Astrocyte of the spinal cord (primary cell): ENCODE measurements around the gene SLC66A3.

Experiments
- DNase-seq: peaks from one replicate; pipeline ENCODE4 v3.0.0; 2011; ENCODE audit warnings: low read depth, low spot score
- H3K4me3 ChIP-seq: 2 replicates; pipeline ENCODE4 v1.5.1; 2011; ENCODE audit warnings: low read depth, mild to moderate bottlenecking, low read length, moderate library complexity
- CTCF ChIP-seq: IDR thresholded peaks from 2 replicates; pipeline ENCODE4 v1.5.1; 2012; ENCODE audit warnings: low read depth, mild to moderate bottlenecking, low read length, inconsistent platforms
- in situ Hi-C: cut with HindIII; loops from 2 replicates; pipeline ENCODE4 v1.10.0; 2017; ENCODE audit warnings: low sequenced_read_pairs

SLC66A3 gene

DNA sequence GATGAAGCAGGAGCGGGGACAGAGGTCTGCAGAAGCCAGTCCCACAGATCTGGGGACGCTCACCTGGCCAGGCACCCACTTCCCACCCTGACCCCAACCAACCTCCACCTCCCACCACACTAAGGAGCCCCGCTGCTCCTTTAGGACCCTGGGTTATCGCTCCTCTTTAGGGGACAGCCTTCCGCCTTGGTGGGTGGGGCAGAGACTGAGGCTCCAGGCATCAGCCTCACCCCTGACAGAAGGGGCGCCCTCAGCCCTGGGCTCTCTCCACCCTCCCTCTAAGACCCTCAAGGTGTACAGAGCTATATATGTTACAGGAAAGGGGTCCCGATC is 33.5 kb upstream of the SLC66A3 start:
- TF ChIP-seq CTCF, result no peak
- DNase-seq, result no peak
- in situ Hi-C loops, result no loop called here
- H3K4me3 ChIP-seq, result no peak overlapping the region

DNA sequence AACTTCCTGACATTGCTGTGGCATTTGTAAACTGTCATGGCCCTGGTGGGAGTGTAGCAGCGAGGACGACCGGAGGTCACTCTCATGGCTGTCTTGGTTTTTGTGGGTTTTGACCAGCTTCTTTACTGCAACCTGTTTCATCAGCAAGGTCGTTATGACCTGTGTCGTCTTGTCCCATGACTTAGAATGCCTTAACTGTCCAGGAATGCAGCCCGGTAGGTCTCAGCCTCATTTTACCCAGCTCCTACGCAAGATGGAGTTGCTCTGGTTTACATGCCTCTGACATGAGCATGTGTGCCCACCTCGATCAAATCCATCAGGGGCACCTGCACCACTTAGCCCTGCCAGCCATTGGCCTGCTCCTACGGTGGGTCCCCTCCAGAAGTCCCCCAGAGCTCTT is 32.9 kb upstream of the SLC66A3 start:
- TF ChIP-seq CTCF, result no peak
- DNase-seq, result no peak
- H3K4me3 ChIP-seq, result no peak overlapping the region
- in situ Hi-C loops, result no loop called here

DNA sequence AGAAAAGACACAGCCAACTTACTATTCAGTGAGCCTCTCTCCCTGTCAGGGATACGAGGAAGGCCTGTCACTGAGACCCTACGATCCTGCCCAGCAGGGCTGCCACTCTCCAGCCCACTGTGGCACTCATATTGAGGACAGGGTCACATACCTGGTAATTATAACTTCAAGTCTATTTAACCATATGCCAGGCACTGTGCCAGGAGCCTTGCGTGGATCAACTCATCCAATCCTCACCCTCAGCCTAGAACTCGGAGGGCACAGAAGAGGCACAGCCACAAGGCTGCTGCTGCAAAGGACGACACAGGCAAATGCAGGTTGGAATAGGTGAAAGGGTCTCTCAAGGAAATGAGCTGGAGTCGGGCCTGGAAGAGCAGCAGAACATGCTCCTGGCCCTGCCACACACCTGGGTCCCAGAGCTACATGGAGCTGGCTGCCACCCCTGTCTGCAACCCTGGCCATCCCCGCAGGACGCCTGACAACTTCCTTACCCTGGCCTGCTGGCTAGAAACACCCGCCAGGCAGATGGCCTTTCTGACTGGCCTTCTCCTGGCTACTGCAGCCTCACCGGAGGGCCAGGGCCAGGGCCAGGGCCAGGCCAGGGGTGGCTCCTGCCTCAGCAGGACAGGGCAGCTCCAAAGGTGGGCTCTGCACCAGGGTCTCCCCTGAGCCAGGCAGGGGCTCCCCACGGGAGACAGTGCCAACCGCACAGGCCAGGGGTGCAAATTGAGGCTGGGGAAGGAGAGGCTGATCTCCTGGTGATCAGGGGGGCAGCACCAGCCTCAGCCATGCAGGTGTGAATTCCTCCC is 32.1 kb upstream of the SLC66A3 start:
- no peak for TF ChIP-seq CTCF
- DNase-seq, result no peak
- in situ Hi-C loops, result no loop called here
- no peak overlapping the region for H3K4me3 ChIP-seq

DNA sequence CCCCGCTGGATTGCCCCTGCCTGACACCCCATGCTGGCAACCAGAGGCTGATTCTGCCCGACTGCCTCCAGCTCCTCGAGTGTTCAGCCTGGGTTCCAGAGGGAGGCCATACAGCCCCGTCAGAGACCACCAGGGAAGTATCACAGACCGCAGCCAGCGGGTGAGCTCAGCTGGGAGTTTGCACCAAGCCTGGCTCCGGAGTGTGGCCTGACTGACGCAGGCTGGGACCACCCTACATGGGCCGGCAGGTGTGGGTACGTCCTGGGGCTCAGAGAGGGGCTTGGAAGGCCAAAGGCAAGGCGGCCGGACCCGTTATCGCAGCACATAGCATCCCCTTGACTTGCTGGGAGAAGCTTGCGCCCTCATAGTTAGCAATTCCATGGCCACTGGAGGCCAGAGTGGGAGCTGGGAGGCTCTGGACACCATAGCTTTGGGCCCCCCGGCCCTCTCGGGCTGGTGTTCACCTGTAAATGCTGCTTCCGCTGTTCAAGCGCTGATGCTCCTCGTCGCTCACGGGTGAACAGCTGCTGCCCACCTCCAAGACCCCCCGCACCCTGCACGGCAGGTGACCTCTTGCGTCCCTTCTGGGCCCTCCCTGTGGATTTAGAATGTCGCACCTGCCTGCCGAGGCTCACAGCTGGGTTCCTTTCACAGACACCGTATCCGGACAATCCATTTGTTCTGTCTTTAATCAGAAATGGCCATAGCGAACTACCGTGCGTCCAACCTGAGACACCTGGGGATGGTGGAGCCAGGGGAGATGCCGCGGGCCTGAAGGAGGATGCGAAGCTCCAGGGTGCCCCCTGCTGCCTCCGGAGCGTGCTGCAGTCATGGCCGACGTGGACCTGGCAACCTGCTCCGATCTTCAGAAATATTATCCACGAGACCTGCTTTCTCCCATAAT is 31.2 kb upstream of the SLC66A3 start:
- no peak overlapping the region for H3K4me3 ChIP-seq
- peak; percentile 45 for DNase-seq
- in situ Hi-C loops, result no loop called here
- TF ChIP-seq CTCF, result peak; percentile 94

- DNase-seq, result no peak
- H3K4me3 ChIP-seq, result no peak overlapping the region
- TF ChIP-seq CTCF, result no peak
- in situ Hi-C loops, result no loop called here
These were observed 30.6 kb upstream of the SLC66A3 start for GRCh38 chr2:11124760-11125068.

DNA sequence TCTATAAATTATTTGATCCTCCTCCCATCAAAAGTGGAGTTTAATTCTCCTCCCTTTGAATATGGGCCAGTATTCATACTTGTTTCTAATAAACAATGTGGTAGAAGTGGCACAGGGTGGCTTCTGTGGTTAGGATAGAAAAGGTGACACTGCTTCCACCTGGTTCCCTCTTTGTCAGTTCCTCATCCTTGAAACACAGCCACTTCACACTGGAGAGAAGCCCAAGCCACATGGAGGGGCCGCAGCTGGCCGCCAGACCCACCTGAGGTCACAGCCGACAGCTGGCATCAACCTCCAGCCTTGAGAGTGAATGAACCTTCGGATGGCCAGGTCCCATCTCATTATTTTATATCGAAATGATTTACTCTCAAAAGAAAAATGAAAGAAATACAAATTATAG is 27.5 kb upstream of the SLC66A3 start:
- TF ChIP-seq CTCF, result no peak
- no peak for DNase-seq
- in situ Hi-C loops, result no loop called here
- no peak overlapping the region for H3K4me3 ChIP-seq
